NCI-H2227 (cell line): Measurements from ENCODE around the gene CUBN.
A peak's percentile ranks its signal among the peaks of the same experiment; 100 is the strongest.

ENCODE experiments used
- DNase-seq: peaks from one replicate; lab custom pipeline; 2025; ENCODE audit not compliant: unreplicated experiment; lab: John Stamatoyannopoulos, UW

The CUBN gene

GRCh38 chr10:16890691-16891090 is 238.9 kb downstream of the CUBN start:
- DNase-seq = no peak

GRCh38 chr10:16887565-16887964 is 242.0 kb downstream of the CUBN start:
- DNase-seq = no peak

- DNase-seq = no peak
These were observed 243.6 kb downstream of the CUBN start for GRCh38 chr10:16886031-16886430.

GRCh38 chr10:16884497-16884896 is 245.1 kb downstream of the CUBN start:
- no peak for DNase-seq

- DNase-seq = no peak
These were observed 246.5 kb downstream of the CUBN start for GRCh38 chr10:16883084-16883483.

GRCh38 chr10:16870331-16870730 is 259.3 kb downstream of the CUBN start:
- no peak for DNase-seq

GRCh38 chr10:16867990-16868389 is 261.6 kb downstream of the CUBN start:
- no peak for DNase-seq

- DNase-seq = no peak
These were observed 262.1 kb downstream of the CUBN start for GRCh38 chr10:16867556-16867955.

- DNase-seq = no peak
These were observed 262.9 kb downstream of the CUBN start for GRCh38 chr10:16866541-16867275.

GRCh38 chr10:16865766-16866165 is 263.8 kb downstream of the CUBN start:
- DNase-seq = no peak

- no peak for DNase-seq
These were observed 265.8 kb downstream of the CUBN start for GRCh38 chr10:16863766-16864165.

GRCh38 chr10:16857419-16857818 is 272.2 kb downstream of the CUBN start:
- DNase-seq = no peak

- no peak for DNase-seq
These were observed 273.0 kb downstream of the CUBN start for GRCh38 chr10:16856567-16856966.

- no peak for DNase-seq
These were observed 273.5 kb downstream of the CUBN start for GRCh38 chr10:16856092-16856491.

- DNase-seq = no peak
These were observed 275.0 kb downstream of the CUBN start for GRCh38 chr10:16854623-16855022.

GRCh38 chr10:16853809-16854208 is 275.8 kb downstream of the CUBN start:
- no peak for DNase-seq

- no peak for DNase-seq
These were observed 276.4 kb downstream of the CUBN start for GRCh38 chr10:16853201-16853600.

GRCh38 chr10:16852624-16853023 is 277.0 kb downstream of the CUBN start:
- DNase-seq = no peak

GRCh38 chr10:16848562-16849154 is 281.0 kb downstream of the CUBN start:
- no peak for DNase-seq

- DNase-seq = no peak
These were observed 282.0 kb downstream of the CUBN start for GRCh38 chr10:16847644-16848043.

GRCh38 chr10:16845248-16845647 is 284.4 kb downstream of the CUBN start:
- DNase-seq = no peak

- peak; percentile 72 for DNase-seq
These were observed 286.2 kb downstream of the CUBN start for GRCh38 chr10:16843252-16843870.
